ENCODE results near the gene PLIN5. TPM values are rescaled to one million over a fixed set of nuclear protein-coding genes. Genes with fewer than 3 reads are reported as not detected.

The PLIN5 gene
- total RNA-seq, 2 experiments from 2014 or later: 0.31 to 0.93 TPM

DNA sequence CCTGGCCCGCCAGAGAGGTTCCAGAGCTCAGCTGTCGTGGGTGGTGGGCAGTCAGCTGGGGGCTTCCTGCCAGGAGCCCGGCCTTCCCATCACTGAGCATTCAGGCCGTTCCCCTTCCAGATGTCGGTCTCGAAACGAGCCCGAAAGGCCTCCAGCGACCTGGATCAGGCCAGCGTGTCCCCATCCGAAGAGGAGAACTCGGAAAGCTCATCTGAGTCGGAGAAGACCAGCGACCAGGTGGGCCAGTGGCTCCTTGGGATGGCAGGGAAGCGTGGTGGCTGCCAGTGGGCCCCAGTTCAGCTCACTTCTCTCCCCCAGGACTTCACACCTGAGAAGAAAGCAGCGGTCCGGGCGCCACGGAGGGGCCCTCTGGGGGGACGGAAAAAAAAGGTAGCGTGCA, 43.6 kb downstream of the PLIN5 start:
- Mint-ChIP-seq H3K4me1 (ENCODE audit: low read depth) (no peaks in the 10 kb centered on the region), H3K9me3 (no peaks in the 10 kb centered on the region), H3K36me3 (ENCODE audit: low read depth) (peaks cover 35% of the 10 kb centered on the region), H3K27ac (no peak overlapping the region), H3K27me3 (no peaks in the 10 kb centered on the region), H3K4me3 (no peak overlapping the region)
- CTCF ChIA-PET: no interaction called here
- Histone ChIP-seq H3K9me3 (ENCODE audit: control insufficient read depth in 1 of 2, insufficient read depth in 1 of 2, low read length in 2 of 2) (no peaks in the 10 kb centered on the region), H3K4me1 (ENCODE audit: insufficient read depth, low read length) (no peaks in the 10 kb centered on the region), H3K27me3 (ENCODE audit: control insufficient read depth in 1 of 2, insufficient read depth in 2 of 2, low read length in 2 of 2) (no peaks in the 10 kb centered on the region), H3K36me3 (ENCODE audit: insufficient read depth, low read length) (peaks cover 62% of the 10 kb centered on the region), H3K4me3 (ENCODE audit: low read length) (no peak overlapping the region), H3K27ac (ENCODE audit: low read depth in 1 of 2, low read length in 2 of 2) (no peak overlapping the region)
- intact Hi-C loops (cut with DNase I, micrococcal nuclease): no loop called here
- DNase-seq: peak in 1 of 14 experiments; percentile 29
- POLR2A ChIA-PET: no interaction called here
- TF ChIP-seq, protein P1, sequence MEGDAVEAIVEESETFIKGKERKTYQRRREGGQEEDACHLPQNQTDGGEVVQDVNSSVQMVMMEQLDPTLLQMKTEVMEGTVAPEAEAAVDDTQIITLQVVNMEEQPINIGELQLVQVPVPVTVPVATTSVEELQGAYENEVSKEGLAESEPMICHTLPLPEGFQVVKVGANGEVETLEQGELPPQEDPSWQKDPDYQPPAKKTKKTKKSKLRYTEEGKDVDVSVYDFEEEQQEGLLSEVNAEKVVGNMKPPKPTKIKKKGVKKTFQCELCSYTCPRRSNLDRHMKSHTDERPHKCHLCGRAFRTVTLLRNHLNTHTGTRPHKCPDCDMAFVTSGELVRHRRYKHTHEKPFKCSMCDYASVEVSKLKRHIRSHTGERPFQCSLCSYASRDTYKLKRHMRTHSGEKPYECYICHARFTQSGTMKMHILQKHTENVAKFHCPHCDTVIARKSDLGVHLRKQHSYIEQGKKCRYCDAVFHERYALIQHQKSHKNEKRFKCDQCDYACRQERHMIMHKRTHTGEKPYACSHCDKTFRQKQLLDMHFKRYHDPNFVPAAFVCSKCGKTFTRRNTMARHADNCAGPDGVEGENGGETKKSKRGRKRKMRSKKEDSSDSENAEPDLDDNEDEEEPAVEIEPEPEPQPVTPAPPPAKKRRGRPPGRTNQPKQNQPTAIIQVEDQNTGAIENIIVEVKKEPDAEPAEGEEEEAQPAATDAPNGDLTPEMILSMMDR (IDR thresholded peaks at IDR 0.05): no peak
- no peak for ATAC-seq (ENCODE audit: poor library complexity)

DNA sequence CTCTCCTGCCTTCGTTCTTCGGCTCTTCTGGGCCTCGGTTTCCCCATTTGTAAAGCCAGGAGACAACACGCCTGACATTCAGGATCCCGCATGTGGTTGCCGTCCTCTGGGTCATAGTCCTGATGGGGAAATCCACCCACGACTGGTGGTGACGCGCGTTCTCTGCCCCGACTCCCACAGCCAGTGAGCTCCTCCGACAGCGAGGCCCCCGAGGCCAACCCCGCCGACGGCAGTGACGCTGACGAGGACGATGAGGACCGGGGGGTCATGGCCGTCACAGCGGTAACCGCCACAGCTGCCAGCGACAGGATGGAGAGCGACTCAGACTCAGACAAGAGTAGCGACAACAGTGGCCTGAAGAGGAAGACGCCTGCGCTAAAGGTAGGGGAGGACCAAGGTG, 46.5 kb downstream of the PLIN5 start:
- no peaks in the 10 kb centered on the region for H3K27me3 ChIP-seq (ENCODE audit: control insufficient read depth in 1 of 2, insufficient read depth in 2 of 2, low read length in 2 of 2)
- intact Hi-C loops (cut with DNase I, micrococcal nuclease): no loop called here
- TF ChIP-seq, protein P1 (IDR thresholded peaks at IDR 0.05): no peak
- H3K4me1 Mint-ChIP-seq (ENCODE audit: low read depth): no peaks in the 10 kb centered on the region
- H3K36me3 Mint-ChIP-seq (ENCODE audit: low read depth): peaks cover 43% of the 10 kb centered on the region
- no peak overlapping the region for H3K27ac Mint-ChIP-seq
- ATAC-seq (ENCODE audit: poor library complexity) (no peak), DNase-seq (no peak)
- no peaks in the 10 kb centered on the region for H3K27me3 Mint-ChIP-seq
- ChIA-PET CTCF (interaction anchor here (0.6 kb wide), 1 partner anchor 32 kb away, joined by 3 read pairs; no protein-coding TSS in a partner anchor), POLR2A (no interaction called here)
- no peaks in the 10 kb centered on the region for H3K4me1 ChIP-seq (ENCODE audit: insufficient read depth, low read length)
- H3K9me3 Mint-ChIP-seq: no peaks in the 10 kb centered on the region
- H3K4me3 ChIP-seq (ENCODE audit: low read length): no peak overlapping the region
- no peak overlapping the region for H3K27ac ChIP-seq (ENCODE audit: low read depth in 1 of 2, low read length in 2 of 2)
- H3K36me3 ChIP-seq (ENCODE audit: insufficient read depth, low read length): peaks cover 43% of the 10 kb centered on the region
- H3K9me3 ChIP-seq (ENCODE audit: control insufficient read depth in 1 of 2, insufficient read depth in 1 of 2, low read length in 2 of 2): no peaks in the 10 kb centered on the region
- H3K4me3 Mint-ChIP-seq: no peak overlapping the region

DNA sequence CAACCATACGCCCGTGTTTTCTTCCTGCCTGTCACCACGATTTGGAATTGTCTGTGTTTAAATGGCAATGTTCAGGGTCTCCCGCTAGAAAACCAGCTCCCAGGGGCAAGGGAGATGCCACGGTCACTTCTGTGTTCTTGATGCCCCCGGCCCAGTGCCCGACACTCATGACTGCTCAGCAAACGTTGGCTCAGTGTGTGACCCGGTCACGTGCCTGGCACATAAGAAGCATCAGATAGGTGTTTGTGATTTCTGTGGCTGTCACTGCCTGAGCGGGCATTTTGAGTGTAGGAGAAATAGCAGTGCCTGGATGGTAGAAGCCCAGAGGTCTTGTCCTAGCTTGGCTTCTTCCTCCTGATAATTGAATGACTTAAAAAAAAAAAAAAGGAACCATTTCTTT, 47.5 kb downstream of the PLIN5 start:
- ChIA-PET CTCF (no interaction called here), POLR2A (no interaction called here)
- Mint-ChIP-seq H3K27me3 (no peaks in the 10 kb centered on the region), H3K4me1 (ENCODE audit: low read depth) (no peaks in the 10 kb centered on the region), H3K4me3 (no peak overlapping the region), H3K27ac (no peak overlapping the region), H3K36me3 (ENCODE audit: low read depth) (peaks cover 45% of the 10 kb centered on the region), H3K9me3 (no peaks in the 10 kb centered on the region)
- ATAC-seq (ENCODE audit: poor library complexity) (no peak), DNase-seq (no peak)
- H3K27ac ChIP-seq (ENCODE audit: low read depth in 1 of 2, low read length in 2 of 2): no peak overlapping the region
- H3K4me3 ChIP-seq (ENCODE audit: low read length): no peak overlapping the region
- intact Hi-C loops (cut with DNase I, micrococcal nuclease): no loop called here
- H3K9me3 ChIP-seq (ENCODE audit: control insufficient read depth in 1 of 2, insufficient read depth in 1 of 2, low read length in 2 of 2): no peaks in the 10 kb centered on the region
- H3K4me1 ChIP-seq (ENCODE audit: insufficient read depth, low read length): no peaks in the 10 kb centered on the region
- peaks cover 40% of the 10 kb centered on the region for H3K36me3 ChIP-seq (ENCODE audit: insufficient read depth, low read length)
- TF ChIP-seq, protein P1 (IDR thresholded peaks at IDR 0.05): no peak
- no peaks in the 10 kb centered on the region for H3K27me3 ChIP-seq (ENCODE audit: control insufficient read depth in 1 of 2, insufficient read depth in 2 of 2, low read length in 2 of 2)

Data from CD4-positive, alpha-beta T cell (primary cell).